Transverse colon (tissue), 4 donors: ENCODE data around the gene GAS2L1.

Experiments
- CTCF ChIP-seq, 5 experiments: fragments of 200-600 bp in 3 of 5; fragments of 450-650 bp in 2 of 5; sonication (generic) in 3 of 5; IDR thresholded peaks; 1 replicate in 2 of 5; 2 replicates in 3 of 5; pipeline ENCODE4 v1.5.1; 2016 to 2017; ENCODE audit warnings: antibody characterized with exemption in 5 of 5, inconsistent platforms in 3 of 5, mild to moderate bottlenecking in 2 of 5, moderate library complexity in 1 of 5
- EP300 ChIP-seq: sonication (generic); formaldehyde crosslinking; IDR thresholded peaks from one replicate; pipeline ENCODE4 v1.6.1; 2017; ENCODE audit warnings: antibody characterized with exemption, low read depth
- POLR2A ChIP-seq: fragments of 450-650 bp; IDR thresholded peaks from one replicate; pipeline ENCODE4 v1.6.1; 2016; ENCODE audit warnings: antibody characterized with exemption, mild to moderate bottlenecking, moderate library complexity
- POLR2AphosphoS5 ChIP-seq, 3 donors: sonication (generic); formaldehyde crosslinking; IDR thresholded peaks; one replicate each; pipeline ENCODE4 v1.6.1; 2016; ENCODE audit warnings: antibody characterized with exemption in 3 of 3

- TF ChIP-seq CTCF (IDR thresholded peaks at IDR 0.05): no peak
- no peak for TF ChIP-seq POLR2A
- no peak for TF ChIP-seq POLR2AphosphoS5 (IDR thresholded peaks at IDR 0.05)
- no peak for TF ChIP-seq EP300
Measured at GRCh38 chr22:29341056-29341848, 34.8 kb downstream of the GAS2L1 start.
